GM18909 (cell line): ENCODE data around the gene SLC25A22.
A peak's percentile ranks its signal among the peaks of the same experiment; 100 is the strongest.

ENCODE experiments used
- ATAC-seq: cut with Tn5 transposase; IDR thresholded peaks from one replicate; pipeline ENCODE4 v1.9.1; 2021; ENCODE audit warnings: mild to moderate bottlenecking; ENCODE audit not compliant: unreplicated experiment, poor library complexity

Gene SLC25A22

GRCh38 chr11:776561-777287, 21.4 kb downstream of the SLC25A22 start:
- ATAC-seq: peak; percentile 35

DNA sequence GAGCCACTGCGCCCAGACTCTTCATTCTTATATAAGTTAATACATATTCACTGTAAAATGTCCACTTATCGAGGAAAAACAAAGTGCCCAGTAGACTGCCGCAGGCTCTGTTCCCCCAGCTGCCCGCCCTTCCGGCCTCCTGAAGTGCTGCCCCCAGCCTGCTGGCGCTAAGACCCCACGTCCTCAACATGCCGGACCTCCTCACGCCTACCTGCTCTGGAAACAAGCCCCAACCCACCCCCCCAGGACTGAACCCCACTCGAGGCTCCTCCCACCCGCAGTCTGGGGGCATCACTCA, 21.9 kb downstream of the SLC25A22 start:
- ATAC-seq: no peak

DNA sequence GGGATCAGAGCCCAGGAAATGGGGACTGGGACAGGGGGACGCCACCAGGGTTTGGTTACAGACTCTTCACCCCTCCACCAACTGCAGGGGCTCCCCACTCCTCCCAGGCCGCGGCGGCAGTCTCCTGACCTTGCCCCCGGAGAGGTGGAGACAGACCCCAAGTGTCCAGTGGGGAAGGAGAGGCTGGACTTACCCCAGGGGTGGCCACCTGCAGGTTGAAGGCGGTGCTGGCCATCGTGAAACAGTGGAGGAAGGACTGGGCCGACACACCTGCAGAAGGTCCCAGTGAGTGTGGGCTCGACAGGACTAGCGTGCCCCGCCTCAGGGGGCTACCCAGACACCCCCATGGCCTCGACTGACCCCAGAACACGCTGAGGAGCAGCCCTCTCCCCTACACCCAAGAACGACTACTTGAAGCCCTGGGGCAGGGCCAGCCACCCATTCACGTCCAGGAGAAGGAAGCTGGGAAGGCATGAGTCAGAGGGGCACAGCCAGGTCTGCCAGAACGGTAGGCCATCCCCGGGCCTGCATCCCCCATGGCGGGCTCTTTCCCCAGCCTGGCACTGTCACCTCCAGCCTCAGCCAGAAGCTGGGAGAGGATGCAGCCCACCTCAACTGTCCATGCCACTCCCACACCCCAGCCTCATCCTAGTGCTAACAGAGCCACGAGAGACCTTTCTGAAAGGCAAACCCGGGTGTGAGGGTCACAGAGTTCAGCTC, 23.0 kb downstream of the SLC25A22 start:
- no peak for ATAC-seq

DNA sequence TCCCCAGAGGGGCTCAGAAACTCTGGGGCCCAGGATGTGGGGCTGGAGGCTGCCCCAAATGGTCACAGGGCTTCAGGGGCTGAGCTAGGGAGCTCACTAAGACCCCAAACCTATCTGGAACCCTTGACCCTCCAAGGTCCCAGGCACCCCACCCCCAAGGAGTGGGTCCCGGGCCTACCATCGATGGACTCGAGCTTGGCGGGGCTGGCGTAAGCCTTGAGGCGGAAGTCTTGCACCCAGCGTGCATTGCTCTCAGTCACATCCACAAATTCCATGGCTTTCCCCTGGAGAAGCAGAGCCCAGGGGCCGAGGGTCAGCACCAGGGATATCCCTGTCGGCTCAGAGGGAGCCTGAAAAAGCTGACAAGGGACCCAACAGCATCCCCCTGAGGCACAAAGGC, 24.3 kb downstream of the SLC25A22 start:
- ATAC-seq: no peak

- no peak for ATAC-seq
Measured at GRCh38 chr11:773425-773824, 24.7 kb downstream of the SLC25A22 start.

DNA sequence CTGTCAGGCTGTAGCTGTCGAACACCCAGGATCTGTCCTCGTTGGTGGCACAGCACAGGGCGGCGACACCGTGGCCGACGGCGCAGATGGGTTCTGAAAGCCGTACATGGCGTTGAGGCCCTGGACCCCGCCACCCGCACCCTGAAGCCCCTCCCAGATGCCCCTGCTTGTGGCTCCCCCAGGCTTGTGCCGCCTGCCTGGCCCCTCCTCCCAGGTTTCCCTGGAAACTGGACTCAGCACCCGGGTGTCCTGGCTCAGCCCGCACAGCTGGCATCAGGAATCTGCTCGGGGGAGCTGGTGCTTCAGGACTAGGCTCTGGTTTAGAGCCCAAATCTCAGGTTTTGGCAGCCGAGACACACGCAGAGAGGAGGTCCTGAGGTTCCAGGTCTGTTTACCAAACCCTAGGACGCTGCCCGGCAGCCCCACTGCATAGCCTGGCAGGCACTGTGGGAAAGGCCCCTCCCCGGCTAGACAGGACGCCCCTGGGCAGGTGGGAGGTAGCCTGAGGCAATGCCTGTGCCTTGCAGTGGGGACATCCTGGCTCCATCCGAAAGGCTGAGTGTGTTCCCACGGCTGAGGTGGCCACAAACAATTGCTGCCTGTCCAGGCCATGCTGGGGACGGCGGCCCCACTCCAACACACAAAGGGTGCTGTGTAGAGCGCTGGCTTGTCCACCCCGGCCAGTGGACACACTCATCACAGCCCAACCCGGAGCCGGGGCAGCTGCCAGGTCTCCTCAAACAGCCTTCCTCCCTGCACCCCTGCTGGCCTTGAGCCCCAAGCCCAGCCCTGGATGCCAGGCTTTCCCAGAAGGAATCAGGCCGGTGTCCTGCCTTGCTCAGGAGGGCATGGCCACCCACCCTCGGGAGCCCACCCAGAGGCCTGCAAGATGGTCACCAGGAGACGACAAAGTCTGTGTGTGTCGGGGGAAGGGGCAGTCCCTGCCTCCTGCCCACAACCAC, 25.4 kb downstream of the SLC25A22 start:
- ATAC-seq: no peak

DNA sequence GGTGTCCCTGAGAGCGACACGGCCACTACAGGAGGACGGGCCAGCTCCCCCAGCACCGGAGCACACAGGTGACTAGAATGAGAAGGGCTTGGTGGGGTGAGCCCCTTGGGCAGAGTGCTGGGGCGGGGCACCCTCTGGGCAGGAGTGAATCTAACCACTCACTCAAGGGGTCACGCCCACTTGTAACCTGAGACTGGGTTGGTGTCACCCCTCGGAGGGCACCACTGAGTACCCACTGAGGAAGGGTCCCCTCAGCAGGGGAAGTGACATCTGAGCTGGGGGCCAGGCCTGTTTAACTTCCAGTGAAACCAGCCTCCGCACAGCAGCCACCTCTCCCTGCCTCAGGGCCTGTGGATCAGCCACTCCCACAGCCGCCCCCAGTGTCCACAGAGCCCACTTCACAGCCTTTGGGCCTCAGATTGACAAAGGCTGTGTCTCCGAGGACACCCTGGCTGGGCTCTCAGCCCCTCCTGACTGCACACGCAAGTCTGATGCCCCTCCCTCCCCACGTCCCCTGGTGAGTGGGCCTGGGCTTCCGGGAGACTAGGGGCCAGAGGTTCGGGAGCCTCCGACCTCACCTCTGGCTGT, 26.4 kb downstream of the SLC25A22 start:
- no peak for ATAC-seq

DNA sequence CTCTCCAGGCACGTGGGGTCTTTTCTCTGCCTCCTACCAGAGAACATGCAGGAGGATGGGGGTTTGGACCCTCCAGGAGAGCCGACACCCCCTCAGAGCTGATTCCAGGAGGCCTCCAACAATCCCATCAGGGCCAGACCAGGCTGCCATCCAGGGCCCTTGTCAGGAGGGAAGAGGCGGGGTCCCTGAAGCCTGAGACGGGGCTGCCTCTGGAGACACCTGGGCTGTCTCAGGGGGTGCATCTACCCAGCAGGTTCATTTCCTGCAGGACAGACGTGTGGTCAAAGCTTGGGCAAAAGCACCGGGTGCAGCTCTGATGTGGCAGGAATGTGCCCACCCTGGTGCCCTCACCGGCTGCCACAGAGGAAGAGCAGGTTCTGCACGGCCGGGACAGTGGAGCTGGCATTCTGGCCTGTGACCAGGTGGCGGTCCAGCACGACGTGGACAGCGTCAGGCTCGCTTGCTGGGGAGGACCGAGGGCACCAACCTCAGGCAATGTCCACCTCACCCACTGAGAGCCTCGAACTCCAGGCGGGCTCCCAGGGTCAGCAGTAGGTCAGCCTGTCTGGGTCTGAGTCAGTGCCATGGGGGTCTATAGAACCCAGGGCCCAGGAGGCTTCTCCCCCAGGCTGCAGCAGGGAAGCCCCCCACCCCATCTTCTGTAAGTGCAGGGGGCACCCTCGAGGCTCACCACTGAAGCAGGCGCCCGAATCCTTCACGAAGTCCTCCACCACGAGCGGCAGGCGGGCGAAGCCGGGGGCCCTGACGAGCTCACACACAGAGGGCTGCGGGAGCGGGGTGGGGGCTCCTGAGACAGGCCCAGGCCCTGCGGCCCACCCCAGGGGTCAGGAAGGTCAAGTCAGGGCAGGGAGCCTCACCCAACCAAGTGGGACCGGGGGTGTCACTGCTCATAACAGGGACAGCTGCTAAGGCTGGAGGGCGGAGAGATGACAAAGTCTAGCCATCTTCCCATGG, 27.2 kb downstream of the SLC25A22 start:
- ATAC-seq: no peak

DNA sequence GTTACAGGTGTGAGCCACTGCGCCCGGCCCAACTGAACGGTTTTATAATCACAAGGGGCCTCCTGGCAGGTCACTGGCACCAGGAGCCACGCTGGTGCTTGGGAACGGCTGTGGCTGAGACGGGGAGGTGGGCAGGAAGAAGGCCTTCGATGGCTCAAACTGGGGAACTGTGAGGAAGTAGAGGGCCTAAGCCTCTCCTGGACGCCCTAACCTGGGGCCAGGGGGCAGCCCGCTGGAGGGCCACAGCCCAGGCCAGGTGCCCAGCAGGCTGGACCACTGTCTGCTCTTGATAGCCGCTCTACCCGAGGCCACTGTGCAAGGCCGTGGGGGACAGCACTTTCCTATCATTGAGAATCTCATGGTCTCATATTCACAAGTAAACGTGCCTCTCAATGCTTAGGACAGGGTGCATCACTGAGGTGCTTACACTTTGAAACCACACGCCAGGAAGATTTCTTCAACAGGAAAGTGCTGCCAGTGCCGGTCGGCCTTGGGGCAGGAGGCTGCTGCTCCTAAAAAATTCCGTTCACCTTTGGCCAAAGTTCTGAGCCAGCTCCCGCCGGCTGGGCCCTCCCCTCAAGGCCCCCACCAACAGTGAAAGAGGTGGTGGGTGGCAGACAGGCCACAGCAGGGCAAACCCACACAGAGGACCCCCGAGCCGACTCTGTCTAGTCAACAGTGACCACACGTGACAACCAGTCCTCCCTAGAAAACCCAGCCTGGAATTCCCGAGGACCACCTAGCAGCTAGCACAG, 28.0 kb downstream of the SLC25A22 start:
- no peak for ATAC-seq

- ATAC-seq: no peak
Measured at GRCh38 chr11:767238-767637, 30.8 kb downstream of the SLC25A22 start.

DNA sequence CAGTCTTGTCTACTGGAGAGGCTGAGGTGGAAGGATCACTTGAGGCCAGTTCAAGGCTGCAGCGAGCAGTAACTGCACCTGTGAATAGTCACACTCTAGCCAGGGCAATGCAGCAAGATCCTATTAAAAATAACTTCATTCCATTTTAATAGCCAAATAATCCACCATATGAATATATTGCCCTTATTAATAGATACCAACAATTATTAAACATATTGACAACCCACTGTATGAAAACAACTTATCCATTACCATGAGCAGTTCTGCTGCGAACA, 31.2 kb downstream of the SLC25A22 start:
- ATAC-seq: no peak

DNA sequence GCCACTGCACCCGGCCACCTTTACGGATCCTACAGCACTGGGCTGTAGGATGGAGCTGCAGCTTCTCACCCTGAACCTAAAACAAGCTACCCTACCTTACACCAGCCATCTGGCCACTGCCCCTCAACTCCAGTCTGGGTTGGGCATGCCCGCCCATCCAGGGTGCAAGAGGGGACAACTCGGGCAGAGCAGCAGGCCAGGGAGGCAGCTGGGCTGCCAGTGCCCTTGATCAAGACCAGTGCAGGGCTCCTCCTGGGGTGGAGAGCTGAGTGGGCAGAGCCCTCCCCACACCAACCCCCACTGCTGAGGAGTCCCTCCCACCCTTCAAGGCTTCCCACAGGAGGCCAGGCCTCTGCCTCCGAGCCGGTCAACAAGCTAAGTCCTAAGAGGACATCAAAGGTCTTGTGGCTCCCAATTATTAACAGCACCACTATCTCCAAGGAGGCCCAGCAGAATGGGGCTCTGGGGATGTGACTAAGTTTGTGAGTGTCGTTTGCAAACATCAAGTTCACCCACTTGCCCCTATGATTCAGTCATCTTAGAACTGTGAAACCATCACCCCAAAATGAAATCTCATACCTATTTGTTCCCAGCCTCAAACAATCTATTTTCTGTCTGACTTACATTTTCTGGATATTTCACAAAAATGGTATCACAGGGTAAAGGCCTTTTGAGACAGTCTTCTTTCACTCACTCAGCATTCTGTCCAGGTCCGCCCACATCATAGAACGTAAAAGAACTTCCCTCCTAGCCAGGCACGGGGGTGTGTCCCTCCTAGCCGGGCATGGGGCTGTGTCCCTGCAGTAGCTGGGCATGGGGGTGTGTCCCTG, 31.8 kb downstream of the SLC25A22 start:
- no peak for ATAC-seq

- ATAC-seq: no peak
Measured at GRCh38 chr11:765802-766091, 32.3 kb downstream of the SLC25A22 start.

DNA sequence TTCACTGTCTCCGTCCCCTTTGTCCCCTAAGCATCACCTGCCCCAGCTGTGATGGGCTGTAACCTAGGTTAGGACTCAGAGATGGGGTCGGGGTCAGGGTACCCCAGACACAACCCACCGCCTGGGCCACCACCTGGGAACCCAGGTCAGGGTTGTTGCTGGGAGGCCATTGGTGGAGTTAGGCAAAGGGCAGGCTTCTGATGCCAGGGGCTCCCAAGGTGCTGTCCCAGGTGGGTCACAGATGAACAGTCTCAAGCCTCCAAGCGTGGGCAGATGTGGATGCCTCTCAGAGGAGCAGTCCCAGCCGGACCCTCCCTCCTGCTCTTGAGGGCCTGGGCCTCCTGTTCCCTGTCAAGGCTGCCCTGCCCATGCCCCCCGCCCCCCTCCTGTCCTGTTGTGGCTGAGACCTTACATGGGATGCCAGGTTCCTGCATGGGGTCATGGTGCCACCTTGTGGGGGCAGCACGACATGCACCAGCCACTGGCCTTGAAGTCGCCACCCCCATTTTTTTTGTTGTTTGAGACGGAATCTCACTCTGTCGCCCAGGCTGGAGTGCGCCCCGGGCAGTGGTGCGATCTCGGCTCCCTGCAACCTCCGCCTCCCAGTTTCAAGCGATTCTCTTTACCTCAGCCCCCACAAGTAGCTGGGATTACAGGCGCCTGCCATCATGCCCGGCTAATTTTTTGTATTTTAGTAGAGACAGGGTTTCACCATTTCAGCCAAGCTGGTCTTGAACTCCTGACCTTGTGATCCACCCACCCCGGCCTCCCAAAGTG, 32.9 kb downstream of the SLC25A22 start:
- no peak for ATAC-seq

DNA sequence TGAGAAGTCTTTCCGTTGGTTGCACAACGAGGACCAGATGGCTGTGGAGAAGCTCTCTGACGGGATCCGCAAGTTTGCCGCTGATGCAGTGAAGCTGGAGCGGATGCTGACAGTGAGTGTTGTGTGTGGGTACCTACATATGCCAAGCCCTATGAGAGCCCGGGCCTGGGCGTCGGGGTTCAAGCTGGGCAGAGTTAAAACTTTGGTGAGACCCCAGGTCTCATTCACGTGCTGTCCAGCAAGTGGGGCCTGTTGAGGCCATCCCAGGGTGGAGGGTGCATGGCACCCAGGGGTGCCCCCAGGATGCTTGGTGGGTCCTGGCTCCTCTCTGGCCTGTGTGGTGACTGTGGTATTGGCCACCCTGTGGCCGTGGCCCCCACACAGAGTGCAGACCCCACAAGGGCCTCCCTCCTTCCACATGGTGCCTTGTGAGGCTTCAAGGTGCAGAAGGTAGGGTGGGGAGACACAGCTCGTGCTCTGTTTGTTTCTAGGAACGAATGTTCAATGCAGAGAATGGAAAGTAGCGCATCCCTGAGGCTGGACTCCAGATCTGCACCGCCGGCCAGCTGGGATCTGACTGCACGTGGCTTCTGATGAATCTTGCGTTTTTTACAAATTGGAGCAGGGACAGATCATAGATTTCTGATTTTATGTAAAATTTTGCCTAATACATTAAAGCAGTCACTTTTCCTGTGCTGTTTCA, 33.6 kb downstream of the SLC25A22 start:
- ATAC-seq: no peak

DNA sequence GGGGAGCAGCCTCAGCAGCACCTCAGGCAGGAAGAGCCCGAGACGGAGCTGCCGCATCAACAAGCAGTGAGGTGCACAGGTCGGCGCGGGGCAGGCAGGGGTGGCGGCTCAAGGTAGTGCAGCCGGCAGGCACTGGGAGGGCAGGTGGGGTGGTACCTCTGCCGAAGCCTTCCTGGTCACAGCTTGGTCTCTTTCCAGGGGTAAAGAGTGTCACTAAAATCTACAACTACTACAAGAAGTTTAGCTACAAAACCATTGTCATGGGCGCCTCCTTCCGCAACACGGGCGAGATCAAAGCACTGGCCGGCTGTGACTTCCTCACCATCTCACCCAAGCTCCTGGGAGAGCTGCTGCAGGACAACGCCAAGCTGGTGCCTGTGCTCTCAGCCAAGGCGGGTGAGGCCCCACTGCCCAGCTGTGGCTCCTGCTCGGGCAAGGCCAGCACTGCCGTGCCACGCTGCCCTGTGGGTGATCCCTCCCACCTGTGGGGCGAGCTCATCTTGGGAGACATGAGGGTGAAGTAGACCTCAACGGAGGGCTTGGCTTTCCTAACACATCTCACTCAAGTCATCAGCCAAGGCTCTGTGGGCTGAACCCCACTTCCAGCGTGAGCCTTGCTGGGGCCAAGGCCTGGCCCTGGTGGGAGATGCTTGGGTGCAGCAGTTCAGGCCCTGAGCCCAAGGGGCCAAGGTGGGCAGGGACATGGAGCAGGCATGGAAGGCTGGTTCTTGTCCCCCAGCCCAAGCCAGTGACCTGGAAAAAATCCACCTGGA, 34.3 kb downstream of the SLC25A22 start:
- no peak for ATAC-seq
